Amniotic epithelial cell (primary cell): Measurements from ENCODE around the gene ZNF613.
"Not testable (repeated sequence)": the region's sequence is repeated elsewhere in the genome, so short reads cannot be mapped to it uniquely, and the experiment has no call there.

Experiments
- DNase-seq: peaks from one replicate; pipeline ENCODE4 v3.0.0-alpha.2; 2010; ENCODE audit warnings: low read depth

ZNF613 gene

DNA sequence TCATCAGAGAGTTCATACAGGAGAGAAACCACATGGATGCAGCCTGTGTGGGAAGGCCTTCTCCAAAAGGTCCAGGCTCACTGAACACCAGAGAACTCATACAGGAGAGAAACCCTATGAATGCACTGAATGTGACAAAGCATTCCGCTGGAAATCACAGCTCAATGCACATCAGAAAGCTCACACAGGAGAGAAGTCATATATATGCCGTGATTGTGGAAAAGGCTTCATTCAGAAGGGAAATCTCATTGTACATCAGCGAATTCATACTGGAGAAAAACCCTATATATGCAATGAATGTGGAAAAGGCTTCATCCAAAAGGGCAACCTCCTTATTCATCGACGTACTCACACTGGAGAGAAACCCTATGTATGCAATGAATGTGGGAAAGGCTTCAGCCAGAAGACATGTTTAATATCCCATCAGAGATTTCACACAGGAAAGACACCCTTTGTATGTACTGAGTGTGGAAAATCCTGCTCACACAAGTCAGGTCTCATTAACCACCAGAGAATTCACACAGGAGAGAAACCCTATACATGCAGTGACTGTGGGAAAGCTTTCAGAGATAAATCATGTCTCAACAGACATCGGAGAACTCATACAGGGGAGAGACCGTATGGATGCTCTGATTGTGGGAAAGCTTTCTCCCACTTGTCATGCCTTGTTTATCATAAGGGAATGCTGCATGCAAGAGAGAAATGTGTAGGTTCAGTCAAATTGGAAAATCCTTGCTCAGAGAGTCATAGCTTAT is 17.7 kb downstream of the ZNF613 start:
- peak; percentile 33 for DNase-seq

DNA sequence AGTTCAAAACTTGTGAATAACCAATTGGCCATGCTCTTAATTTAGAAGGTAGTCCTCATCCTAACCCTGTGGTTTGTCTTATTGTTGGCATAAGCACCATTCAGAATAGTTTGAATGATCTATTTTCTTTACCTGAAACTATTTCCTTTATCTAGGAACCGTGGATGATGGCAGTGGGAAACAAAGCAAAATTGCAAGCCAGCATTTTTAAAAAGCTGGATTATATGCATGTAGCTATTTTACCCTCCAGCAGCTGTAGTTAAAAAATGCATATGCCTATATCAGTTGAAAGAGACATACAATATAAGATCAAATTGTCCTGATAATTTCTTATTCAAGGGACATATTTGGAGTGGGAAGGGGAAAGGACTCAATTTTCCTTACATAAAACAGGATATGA is 19.3 kb downstream of the ZNF613 start:
- DNase-seq, result no peak

GRCh38 chr19:51948975-51949374 is 21.7 kb downstream of the ZNF613 start:
- no peak for DNase-seq

- DNase-seq, result not testable (repeated sequence)
Measured at GRCh38 chr19:51957846-51958245, 30.6 kb downstream of the ZNF613 start.

GRCh38 chr19:51959791-51960190 is 32.5 kb downstream of the ZNF613 start:
- peak; percentile 22 for DNase-seq

DNA sequence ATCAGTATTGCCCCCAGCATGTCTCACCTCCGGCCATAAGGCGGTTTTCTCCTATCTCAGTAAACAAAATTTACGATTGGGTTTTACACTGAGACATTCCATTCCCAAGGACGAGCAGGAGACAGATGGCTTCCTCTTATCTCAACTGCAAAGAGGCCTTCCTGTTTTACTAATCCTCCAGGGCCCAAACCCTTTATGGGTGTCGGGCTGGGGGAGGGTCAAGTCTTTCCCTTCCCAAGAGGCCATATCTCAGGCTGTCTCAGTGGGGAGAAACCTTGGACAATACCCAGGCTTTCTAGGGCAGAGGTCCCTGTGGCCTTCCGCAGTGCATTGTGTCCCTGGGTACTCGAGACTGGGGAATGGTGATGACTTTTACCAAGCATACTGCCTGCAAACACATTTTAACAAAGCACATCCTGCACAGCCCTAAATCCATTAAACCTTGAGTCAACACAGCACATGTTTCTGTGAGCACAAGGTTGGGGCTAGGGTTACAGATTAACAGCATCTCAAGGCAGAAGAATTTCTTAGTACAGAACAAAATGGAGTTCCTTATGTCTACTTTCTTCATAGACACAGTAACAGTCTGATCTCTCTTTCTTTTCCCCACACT is 33.5 kb downstream of the ZNF613 start:
- DNase-seq, result peak; percentile 86

GRCh38 chr19:51965583-51965982 is 38.3 kb downstream of the ZNF613 start:
- DNase-seq, result no peak

- no peak for DNase-seq
Measured at GRCh38 chr19:51970718-51971117, 43.4 kb downstream of the ZNF613 start.

- DNase-seq, result peak; percentile 54
Measured at GRCh38 chr19:51971624-51972023, 44.4 kb downstream of the ZNF613 start.

DNA sequence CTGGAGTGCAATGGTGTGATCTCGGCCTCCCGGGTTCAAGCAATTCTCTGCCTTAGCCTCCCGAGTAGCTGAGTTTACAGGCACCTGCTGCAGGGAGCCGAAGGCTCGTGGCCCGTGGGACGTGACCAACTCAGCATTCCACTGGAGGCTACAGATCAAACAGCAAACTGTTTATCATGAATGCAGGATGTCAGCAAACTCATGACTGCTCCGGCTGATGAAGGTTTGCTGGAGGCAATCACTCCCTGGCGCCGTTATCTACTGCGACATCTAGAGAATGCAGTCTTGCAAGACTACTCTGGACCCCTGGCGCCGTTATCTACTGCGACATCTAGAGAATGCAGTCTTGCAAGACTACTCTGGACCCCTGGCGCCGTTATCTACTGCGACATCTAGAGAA is 48.5 kb downstream of the ZNF613 start:
- DNase-seq, result not testable (repeated sequence)

GRCh38 chr19:51976852-51977251 is 49.6 kb downstream of the ZNF613 start:
- DNase-seq, result no peak

- DNase-seq, result no peak
Measured at GRCh38 chr19:51977346-51977745, 50.1 kb downstream of the ZNF613 start.

DNA sequence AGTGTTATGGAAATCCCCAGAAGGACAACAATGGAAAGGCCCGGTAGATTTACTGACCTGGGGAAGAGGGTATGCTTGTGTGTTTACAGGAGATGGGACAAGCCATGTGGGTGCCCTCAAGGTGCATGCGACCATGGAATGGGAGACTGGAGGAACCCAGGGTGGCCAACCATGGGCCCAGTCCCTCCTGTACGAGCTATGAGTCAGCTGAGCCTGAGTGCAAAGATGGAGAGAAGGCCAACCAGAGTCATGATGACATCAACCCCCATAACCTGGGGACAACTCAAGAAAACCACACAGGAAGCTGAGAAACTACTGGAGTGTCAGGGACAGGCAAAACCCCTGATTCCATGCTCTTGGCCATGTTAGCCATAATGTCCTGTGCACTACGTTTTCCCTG is 51.6 kb downstream of the ZNF613 start:
- DNase-seq, result no peak

- DNase-seq, result peak; percentile 84
Measured at GRCh38 chr19:51980116-51980736, 53.0 kb downstream of the ZNF613 start.

- not testable (repeated sequence) for DNase-seq
Measured at GRCh38 chr19:51980926-51981325, 53.7 kb downstream of the ZNF613 start.

GRCh38 chr19:51983361-51983760 is 56.1 kb downstream of the ZNF613 start:
- no peak for DNase-seq

- peak; percentile 98 for DNase-seq
Measured at GRCh38 chr19:51986309-51987291, 59.3 kb downstream of the ZNF613 start, which contains the start of gene ZNF350. ZNF350 (minus strand) TSS chr19:51986840; CDS start chr19:51974360, 12,480 bp downstream.

- DNase-seq, result no peak
Measured at GRCh38 chr19:51993422-51993821, 66.2 kb downstream of the ZNF613 start.

GRCh38 chr19:51994048-51994644 is 66.9 kb downstream of the ZNF613 start:
- DNase-seq, result peak; percentile 16
